ENCODE data around the gene CACNA2D3. TPM values are rescaled to one million over a fixed set of nuclear protein-coding genes. Genes with fewer than 3 reads are reported as not detected.

Gene CACNA2D3
- total and polyA plus RNA-seq, 4 donors: 0.06 to 0.37 (median 0.08) TPM; not detected in 1

DNA sequence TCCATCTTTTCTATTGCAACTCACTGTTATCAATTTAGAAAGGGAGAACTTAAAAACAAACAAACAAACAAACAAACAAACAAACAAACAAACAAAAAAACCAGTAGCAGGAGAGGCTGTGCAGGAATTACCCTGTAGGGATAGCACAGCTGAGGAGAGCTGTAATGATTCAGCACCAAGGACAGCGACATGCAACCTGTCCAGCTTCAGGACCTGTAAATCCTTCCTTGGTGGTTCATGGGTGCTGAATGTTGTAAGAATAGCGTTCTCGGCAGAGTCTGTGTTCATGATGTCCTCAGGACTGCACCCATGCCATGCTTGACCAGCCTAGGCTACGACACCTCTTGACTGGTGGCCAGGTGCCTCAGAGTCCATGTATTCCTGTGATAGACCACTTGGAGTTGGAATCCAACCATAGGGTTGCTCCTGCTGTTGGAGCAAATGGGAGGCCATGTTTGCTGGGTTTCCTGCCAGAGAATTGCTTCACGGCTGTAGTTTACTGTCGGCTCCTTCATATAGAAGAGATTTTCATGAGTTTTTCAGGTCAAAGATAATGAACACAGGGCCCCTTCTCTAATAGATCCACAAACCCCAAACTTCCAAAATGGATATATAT, 65.9 kb downstream of the CACNA2D3 start:
- peak; percentile 41 for DNase-seq (ENCODE audit: low spot score)
- H3K4me3 ChIP-seq (ENCODE audit: low read depth in 1 of 3, low read length in 3 of 3): no peak overlapping the region
- H3K4me1 ChIP-seq (ENCODE audit: control insufficient read depth in 4 of 4, insufficient read depth in 4 of 4, low read length in 3 of 4): no peaks in the 10 kb centered on the region
- H3K9ac ChIP-seq (ENCODE audit: low read depth in 1 of 2, low read length in 2 of 2): no peak overlapping the region
- TF ChIP-seq, protein P1, sequence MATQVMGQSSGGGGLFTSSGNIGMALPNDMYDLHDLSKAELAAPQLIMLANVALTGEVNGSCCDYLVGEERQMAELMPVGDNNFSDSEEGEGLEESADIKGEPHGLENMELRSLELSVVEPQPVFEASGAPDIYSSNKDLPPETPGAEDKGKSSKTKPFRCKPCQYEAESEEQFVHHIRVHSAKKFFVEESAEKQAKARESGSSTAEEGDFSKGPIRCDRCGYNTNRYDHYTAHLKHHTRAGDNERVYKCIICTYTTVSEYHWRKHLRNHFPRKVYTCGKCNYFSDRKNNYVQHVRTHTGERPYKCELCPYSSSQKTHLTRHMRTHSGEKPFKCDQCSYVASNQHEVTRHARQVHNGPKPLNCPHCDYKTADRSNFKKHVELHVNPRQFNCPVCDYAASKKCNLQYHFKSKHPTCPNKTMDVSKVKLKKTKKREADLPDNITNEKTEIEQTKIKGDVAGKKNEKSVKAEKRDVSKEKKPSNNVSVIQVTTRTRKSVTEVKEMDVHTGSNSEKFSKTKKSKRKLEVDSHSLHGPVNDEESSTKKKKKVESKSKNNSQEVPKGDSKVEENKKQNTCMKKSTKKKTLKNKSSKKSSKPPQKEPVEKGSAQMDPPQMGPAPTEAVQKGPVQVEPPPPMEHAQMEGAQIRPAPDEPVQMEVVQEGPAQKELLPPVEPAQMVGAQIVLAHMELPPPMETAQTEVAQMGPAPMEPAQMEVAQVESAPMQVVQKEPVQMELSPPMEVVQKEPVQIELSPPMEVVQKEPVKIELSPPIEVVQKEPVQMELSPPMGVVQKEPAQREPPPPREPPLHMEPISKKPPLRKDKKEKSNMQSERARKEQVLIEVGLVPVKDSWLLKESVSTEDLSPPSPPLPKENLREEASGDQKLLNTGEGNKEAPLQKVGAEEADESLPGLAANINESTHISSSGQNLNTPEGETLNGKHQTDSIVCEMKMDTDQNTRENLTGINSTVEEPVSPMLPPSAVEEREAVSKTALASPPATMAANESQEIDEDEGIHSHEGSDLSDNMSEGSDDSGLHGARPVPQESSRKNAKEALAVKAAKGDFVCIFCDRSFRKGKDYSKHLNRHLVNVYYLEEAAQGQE (IDR thresholded peaks at IDR 0.05): peak; percentile 100
- no peak for TF ChIP-seq YY1 (IDR thresholded peaks at IDR 0.05)
- H3K27me3 ChIP-seq (ENCODE audit: control insufficient read depth in 4 of 4, insufficient read depth in 4 of 4, low read length in 3 of 4): no peaks in the 10 kb centered on the region
- H3K36me3 ChIP-seq (ENCODE audit: control insufficient read depth in 4 of 4, insufficient read depth in 3 of 4, low read depth in 1 of 4, low read length in 3 of 4): no peaks in the 10 kb centered on the region
- 45% methylated on average over 6 of the region's 6 CpGs for WGBS
- H3K9me3 ChIP-seq (ENCODE audit: control insufficient read depth in 4 of 4, low read length in 3 of 4): no peaks in the 10 kb centered on the region
- no peak overlapping the region for H3K27ac ChIP-seq (ENCODE audit: low read depth in 1 of 2, low read length in 2 of 2)

DNA sequence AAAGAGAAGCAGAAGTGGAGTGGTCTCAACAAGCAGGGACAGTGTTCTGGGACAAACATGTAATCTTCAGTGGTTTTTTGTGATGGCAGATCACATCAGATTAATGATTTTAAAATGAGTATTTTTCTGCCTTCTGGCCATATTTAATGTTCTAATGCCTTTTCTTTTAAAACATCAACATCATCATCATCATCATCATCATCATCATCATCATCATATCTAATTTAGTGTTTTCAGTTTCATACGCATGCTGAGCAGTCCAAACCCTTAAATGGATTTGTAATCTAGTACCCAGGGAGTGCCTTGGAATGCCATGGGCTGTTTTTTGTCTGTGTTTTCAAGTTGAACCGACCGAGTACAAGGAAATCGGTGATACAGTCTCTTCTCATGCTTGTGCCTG, 68.9 kb downstream of the CACNA2D3 start:
- Histone ChIP-seq H3K36me3 (ENCODE audit: control insufficient read depth in 4 of 4, insufficient read depth in 3 of 4, low read depth in 1 of 4, low read length in 3 of 4) (no peaks in the 10 kb centered on the region), H3K9me3 (ENCODE audit: control insufficient read depth in 4 of 4, low read length in 3 of 4) (no peaks in the 10 kb centered on the region), H3K4me1 (ENCODE audit: control insufficient read depth in 4 of 4, insufficient read depth in 4 of 4, low read length in 3 of 4) (no peaks in the 10 kb centered on the region), H3K27ac (ENCODE audit: low read depth in 1 of 2, low read length in 2 of 2) (no peak overlapping the region), H3K27me3 (ENCODE audit: control insufficient read depth in 4 of 4, insufficient read depth in 4 of 4, low read length in 3 of 4) (no peaks in the 10 kb centered on the region), H3K9ac (ENCODE audit: low read depth in 1 of 2, low read length in 2 of 2) (no peak overlapping the region), H3K4me3 (ENCODE audit: low read depth in 1 of 3, low read length in 3 of 3) (no peak overlapping the region)
- DNase-seq (ENCODE audit: low spot score): no peak
- TF ChIP-seq HNF4G (IDR thresholded peaks at IDR 0.05) (no peak), TAF1 (conservative IDR thresholded peaks at IDR 0.05) (no peak), GABPA (IDR thresholded peaks at IDR 0.05 in 1 of 2, conservative IDR thresholded peaks at IDR 0.05 in 1 of 2) (no peak), CTCF (IDR thresholded peaks at IDR 0.05; ENCODE audit: low read depth, low read length, missing input control) (no peak), HNF4A (conservative IDR thresholded peaks at IDR 0.05) (no peak), NR2F2 (IDR thresholded peaks at IDR 0.05) (no peak), SP1 (IDR thresholded peaks at IDR 0.05) (no peak), JUND (IDR thresholded peaks at IDR 0.05) (no peak), EGR1 (IDR thresholded peaks at IDR 0.05; ENCODE audit: low read depth in 2 of 2) (no peak), ATF3 (IDR thresholded peaks at IDR 0.05) (no peak)
- WGBS: 84% methylated on average over 4 of the region's 4 CpGs

DNA sequence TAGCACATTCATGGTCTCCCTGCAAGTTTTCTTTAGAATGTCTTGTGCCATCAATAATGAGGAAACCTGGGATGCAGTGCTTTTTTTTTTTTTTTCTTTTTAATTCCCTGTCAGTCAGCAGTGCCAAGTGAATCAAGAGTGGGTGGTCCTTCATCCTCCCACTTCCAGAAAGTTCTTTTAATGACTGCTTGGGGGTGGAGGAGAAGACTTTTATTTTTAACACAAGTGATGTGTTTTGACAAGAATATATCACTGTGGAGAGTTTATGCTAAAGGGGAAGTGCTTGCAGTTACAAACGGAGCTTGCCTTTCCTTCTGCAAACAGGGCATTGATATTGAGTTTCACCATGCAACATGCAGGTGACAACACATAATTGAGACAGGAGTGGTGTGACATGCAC, 69.7 kb downstream of the CACNA2D3 start:
- WGBS: 25% methylated on average over 1 of the region's 1 CpG
- no peaks in the 10 kb centered on the region for H3K4me1 ChIP-seq (ENCODE audit: control insufficient read depth in 4 of 4, insufficient read depth in 4 of 4, low read length in 3 of 4)

More for the DNA sequence above, 69.7 kb downstream of the CACNA2D3 start:
- H3K27ac ChIP-seq (ENCODE audit: low read depth in 1 of 2, low read length in 2 of 2): no peak overlapping the region
- no peaks in the 10 kb centered on the region for H3K9me3 ChIP-seq (ENCODE audit: control insufficient read depth in 4 of 4, low read length in 3 of 4)
- no peaks in the 10 kb centered on the region for H3K27me3 ChIP-seq (ENCODE audit: control insufficient read depth in 4 of 4, insufficient read depth in 4 of 4, low read length in 3 of 4)
- TF ChIP-seq, protein P2, sequence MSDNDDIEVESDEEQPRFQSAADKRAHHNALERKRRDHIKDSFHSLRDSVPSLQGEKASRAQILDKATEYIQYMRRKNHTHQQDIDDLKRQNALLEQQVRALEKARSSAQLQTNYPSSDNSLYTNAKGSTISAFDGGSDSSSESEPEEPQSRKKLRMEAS (IDR thresholded peaks at IDR 0.05): no peak
- TF ChIP-seq EGR1 (IDR thresholded peaks at IDR 0.05; ENCODE audit: low read depth in 2 of 2): no peak
- no peak for TF ChIP-seq NR2F2 (IDR thresholded peaks at IDR 0.05)
- TF ChIP-seq SP1 (IDR thresholded peaks at IDR 0.05): no peak
- TF ChIP-seq ZBTB33 (IDR thresholded peaks at IDR 0.05): no peak
- H3K36me3 ChIP-seq (ENCODE audit: control insufficient read depth in 4 of 4, insufficient read depth in 3 of 4, low read depth in 1 of 4, low read length in 3 of 4): no peaks in the 10 kb centered on the region
- no peak overlapping the region for H3K9ac ChIP-seq (ENCODE audit: low read depth in 1 of 2, low read length in 2 of 2)
- DNase-seq (ENCODE audit: low spot score): no peak
- no peak overlapping the region for H3K4me3 ChIP-seq (ENCODE audit: low read depth in 1 of 3, low read length in 3 of 3)
